ENCODE results near the gene ADNP2.
A peak's percentile ranks its signal among the peaks of the same experiment; 100 is the strongest.

ADNP2 gene

GRCh38 chr18:80107426-80107825 is 1.6 kb upstream of the ADNP2 start:
- no peaks in the 10 kb centered on the region for H3K9me3 ChIP-seq (ENCODE audit: insufficient read depth, low read depth, low read length)

GRCh38 chr18:80108121-80108536 is 933 bp upstream of the ADNP2 start:
- H3K4me3 ChIP-seq (ENCODE audit: low read length, poor library complexity, severe bottlenecking): no peak overlapping the region
- no peaks in the 10 kb centered on the region for H3K27me3 ChIP-seq (ENCODE audit: insufficient read depth, low read length, poor library complexity, severe bottlenecking)
- H2AFZ ChIP-seq (ENCODE audit: low read length): no peak overlapping the region
- no peaks in the 10 kb centered on the region for H3K36me3 ChIP-seq (ENCODE audit: insufficient read depth, low read length)
- H3K4me2 ChIP-seq (ENCODE audit: low read depth, low read length, poor library complexity, severe bottlenecking): no peak overlapping the region
- no peaks in the 10 kb centered on the region for H3K9me3 ChIP-seq (ENCODE audit: insufficient read depth, low read depth, low read length)
- TF ChIP-seq CTCF (conservative IDR thresholded peaks at IDR 0.05; ENCODE audit: low read length): no peak
- TF ChIP-seq EZH2phosphoT487 (IDR thresholded peaks at IDR 0.05; ENCODE audit: borderline replicate concordance): no peak
- peaks cover 4% of the 10 kb centered on the region for H3K4me1 ChIP-seq (ENCODE audit: insufficient read depth, low read length, poor library complexity, severe bottlenecking)
- H3F3A ChIP-seq (ENCODE audit: low read depth): no peaks in the 10 kb centered on the region
- no peaks in the 10 kb centered on the region for H3K9me2 ChIP-seq (replicated peaks; ENCODE audit: low read depth, low read length)
- H3K9ac ChIP-seq (ENCODE audit: low read depth, low read length, poor library complexity, severe bottlenecking): no peak overlapping the region
- peaks cover 23% of the 10 kb centered on the region for H4K20me1 ChIP-seq (ENCODE audit: insufficient read depth, low read length, poor library complexity, severe bottlenecking)
- H3K79me2 ChIP-seq (ENCODE audit: insufficient read depth, low read length): peaks cover 34% of the 10 kb centered on the region

More at GRCh38 chr18:80107426-80107825, 1.6 kb upstream of the ADNP2 start:
- H4K20me1 ChIP-seq (ENCODE audit: insufficient read depth, low read length, poor library complexity, severe bottlenecking): peaks cover 22% of the 10 kb centered on the region
- no peaks in the 10 kb centered on the region for H3K36me3 ChIP-seq (ENCODE audit: insufficient read depth, low read length)
- H3K4me2 ChIP-seq (ENCODE audit: low read depth, low read length, poor library complexity, severe bottlenecking): no peak overlapping the region
- TF ChIP-seq EZH2phosphoT487 (IDR thresholded peaks at IDR 0.05; ENCODE audit: borderline replicate concordance) (no peak), CTCF (conservative IDR thresholded peaks at IDR 0.05; ENCODE audit: low read length) (no peak)
- no peaks in the 10 kb centered on the region; the same call in 1 of the 2 replicates for H3F3A ChIP-seq (ENCODE audit: low read depth)
- H3K4me1 ChIP-seq (ENCODE audit: insufficient read depth, low read length, poor library complexity, severe bottlenecking): peaks cover 4% of the 10 kb centered on the region
- no peak overlapping the region for H3K4me3 ChIP-seq (ENCODE audit: low read length, poor library complexity, severe bottlenecking)
- H3K9ac ChIP-seq (ENCODE audit: low read depth, low read length, poor library complexity, severe bottlenecking): no peak overlapping the region
- H3K9me2 ChIP-seq (replicated peaks; ENCODE audit: low read depth, low read length): no peaks in the 10 kb centered on the region
- peaks cover 29% of the 10 kb centered on the region for H3K79me2 ChIP-seq (ENCODE audit: insufficient read depth, low read length)
- no peak overlapping the region for H2AFZ ChIP-seq (ENCODE audit: low read length)
- H3K27me3 ChIP-seq (ENCODE audit: insufficient read depth, low read length, poor library complexity, severe bottlenecking): no peaks in the 10 kb centered on the region

- Histone ChIP-seq H3K79me2 (ENCODE audit: insufficient read depth, low read length) (peaks cover 50% of the 10 kb centered on the region), H4K20me1 (ENCODE audit: insufficient read depth, low read length, poor library complexity, severe bottlenecking) (peaks cover 30% of the 10 kb centered on the region), H3K4me1 (ENCODE audit: insufficient read depth, low read length, poor library complexity, severe bottlenecking) (peaks cover 8% of the 10 kb centered on the region), H3K9me2 (replicated peaks; ENCODE audit: low read depth, low read length) (no peaks in the 10 kb centered on the region), H3K36me3 (ENCODE audit: insufficient read depth, low read length) (no peaks in the 10 kb centered on the region), H3K9ac (ENCODE audit: low read depth, low read length, poor library complexity, severe bottlenecking) (peak overlapping the region; percentile 59), H3K27me3 (ENCODE audit: insufficient read depth, low read length, poor library complexity, severe bottlenecking) (no peaks in the 10 kb centered on the region), H3K4me3 (ENCODE audit: low read length, poor library complexity, severe bottlenecking) (peak overlapping the region; percentile 71), H3K4me2 (ENCODE audit: low read depth, low read length, poor library complexity, severe bottlenecking) (peak overlapping the region; percentile 72), H3K9me3 (ENCODE audit: insufficient read depth, low read depth, low read length) (no peaks in the 10 kb centered on the region), H2AFZ (ENCODE audit: low read length) (no peak overlapping the region), H3F3A (ENCODE audit: low read depth) (no peaks in the 10 kb centered on the region)
- TF ChIP-seq EZH2phosphoT487 (IDR thresholded peaks at IDR 0.05; ENCODE audit: borderline replicate concordance) (no peak), CTCF (conservative IDR thresholded peaks at IDR 0.05; ENCODE audit: low read length) (no peak)
Measured at GRCh38 chr18:80109676-80110078, 615 bp downstream of the ADNP2 start.
